K562 (cell line): ENCODE measurements around the gene SETD4. TPM values are rescaled to one million over a fixed set of nuclear protein-coding genes. Genes with fewer than 3 reads are reported as not detected.

Source experiments
- ATF7 ChIP-seq: fragments of 450-650 bp; IDR thresholded peaks from 2 replicates; pipeline ENCODE4 v1.7.1; 2014; ENCODE audit warnings: mild to moderate bottlenecking, moderate library complexity
- BRCA1 ChIP-seq, 2 experiments: fragments of 450-650 bp in 1 of 2; sonication (generic) in 1 of 2; formaldehyde crosslinking in 1 of 2; IDR thresholded peaks; 2 replicates each; pipeline versions ENCODE4 v1.5.0 to v1.6.1; 2017 to 2020; ENCODE audit warnings: mild to moderate bottlenecking in 1 of 2, missing genetic modification reagents in 1 of 2
- CBX5 ChIP-seq: IDR thresholded peaks from 2 replicates; pipeline ENCODE4 v1.6.1; 2014; ENCODE audit warnings: low read depth, borderline replicate concordance
- DEAF1 ChIP-seq: fragments of 450-650 bp; formaldehyde crosslinking; IDR thresholded peaks from 2 replicates; pipeline ENCODE4 v1.4.0; 2020; ENCODE audit warnings: mild to moderate bottlenecking, moderate library complexity
- ESRRA ChIP-seq: fragments of 450-650 bp; IDR thresholded peaks from 2 replicates; pipeline ENCODE4 v1.6.1; 2014; ENCODE audit warnings: low read depth, mild to moderate bottlenecking, moderate library complexity, borderline replicate concordance
- ETV5 ChIP-seq: sonication (generic); formaldehyde crosslinking; IDR thresholded peaks from 2 replicates; pipeline ENCODE4 v1.4.0; 2020; ENCODE audit warnings: low read depth, mild to moderate bottlenecking, missing genetic modification reagents
- FOXK1 ChIP-seq: sonication (generic); formaldehyde crosslinking; IDR thresholded peaks from 2 replicates; pipeline ENCODE4 v1.8.0; 2022; ENCODE audit warnings: missing genetic modification reagents, mild to moderate bottlenecking, borderline replicate concordance
- FOXM1 ChIP-seq, 2 experiments: fragments of 450-650 bp in 1 of 2; sonication (generic) in 1 of 2; formaldehyde crosslinking in 1 of 2; IDR thresholded peaks; 2 replicates each; pipeline versions ENCODE4 v1.6.1 to v1.9.0; 2017 to 2022; ENCODE audit warnings: low read depth in 2 of 2, mild to moderate bottlenecking in 2 of 2, missing genetic modification reagents in 1 of 2, moderate library complexity in 1 of 2
- HDAC3 ChIP-seq: fragments of 450-650 bp; IDR thresholded peaks from 2 replicates; pipeline ENCODE4 v1.6.1; 2018; ENCODE audit warnings: borderline replicate concordance, mild to moderate bottlenecking, moderate library complexity; ENCODE audit not compliant: partially characterized antibody
- MAFG ChIP-seq: fragments of 450-650 bp; conservative IDR thresholded peaks from 2 replicates; pipeline ENCODE4 v1.6.1; 2016; ENCODE audit warnings: missing genetic modification characterization, missing compliant biosample characterization
- MAX ChIP-seq: sonication (generic); formaldehyde crosslinking; IDR thresholded peaks from 2 replicates; pipeline ENCODE4 v1.9.0; 2022; ENCODE audit warnings: mild to moderate bottlenecking, missing genetic modification reagents
- NCOA1 ChIP-seq: fragments of 450-650 bp; IDR thresholded peaks from 2 replicates; pipeline ENCODE4 v1.6.1; 2016; ENCODE audit warnings: low read depth
- PRPF4 ChIP-seq: fragments of 200-400 bp; formaldehyde crosslinking; IDR thresholded peaks from one replicate; pipeline ENCODE4 v1.6.1; 2017; ENCODE audit warnings: low read length, low read depth, mild to moderate bottlenecking; ENCODE audit not compliant: insufficient read depth, poor library complexity, severe bottlenecking
- RBM39 ChIP-seq: fragments of 200-400 bp; formaldehyde crosslinking; optimal IDR thresholded peaks from 2 replicates; pipeline ENCODE3; 2018; ENCODE audit warnings: low read depth, low read length
- SAFB ChIP-seq: fragments of 200-400 bp; formaldehyde crosslinking; IDR thresholded peaks from 2 replicates; pipeline ENCODE4 v1.6.1; 2017; ENCODE audit warnings: low read depth, low read length, borderline replicate concordance
- SMAD4 ChIP-seq: fragments of 250-450 bp; sonication (Bioruptor Pico); conservative IDR thresholded peaks from 2 replicates; pipeline ENCODE4 v1.8.0; 2021; ENCODE audit warnings: inconsistent platforms, mild to moderate bottlenecking, moderate library complexity
- TFAM ChIP-seq: fragments of 250-450 bp; sonication (Bioruptor Pico); conservative IDR thresholded peaks from 2 replicates; pipeline ENCODE4 v1.5.0; 2021; ENCODE audit warnings: mild to moderate bottlenecking, moderate library complexity
- THAP12 ChIP-seq: fragments of 250-450 bp; sonication (Bioruptor Pico); IDR thresholded peaks from 2 replicates; pipeline ENCODE4 v1.9.0; 2021; ENCODE audit warnings: mild to moderate bottlenecking, inconsistent platforms
- THAP7 ChIP-seq: fragments of 250-450 bp; sonication (Bioruptor Pico); IDR thresholded peaks from 2 replicates; pipeline ENCODE4 v1.5.0; 2021
- ZC3H8 ChIP-seq: fragments of 450-650 bp; IDR thresholded peaks from 2 replicates; pipeline ENCODE4 v1.6.1; 2017
- ZKSCAN8 ChIP-seq: fragments of 200-800 bp; sonication (Bioruptor generic); IDR thresholded peaks from 2 replicates; pipeline ENCODE4 v1.6.1; 2016; ENCODE audit warnings: missing genetic modification characterization, missing compliant biosample characterization
- ZNF253 ChIP-seq: fragments of 250-450 bp; sonication (Bioruptor Pico); conservative IDR thresholded peaks from 2 replicates; pipeline ENCODE4 v1.6.1; 2021; ENCODE audit warnings: mild to moderate bottlenecking
- ZNF449 ChIP-seq: fragments of 250-450 bp; sonication (Bioruptor Pico); IDR thresholded peaks from 2 replicates; pipeline ENCODE4 v1.8.0; 2022; ENCODE audit warnings: moderate library complexity, mild to moderate bottlenecking, inconsistent platforms
- ZSCAN29 ChIP-seq: fragments of 450-650 bp; IDR thresholded peaks from 2 replicates; pipeline ENCODE4 v1.6.1; 2017
- polyA plus RNA-seq, 8 experiments: library from polyadenylated mRNA; depleted of rRNA in 4 of 8; stranded (reverse) in 5 of 8; unstranded in 3 of 8; fragments of >200 nt; fragmentation: Nextera tagmentation in 2 of 8; fragmentation: Illumina TruSeq in 1 of 8; extraction: Ambion mirVana in 2 of 8; extraction: Trizol in 1 of 8; gene quantifications; 2 replicates each; pipeline versions ENCODE4 v1.2.1 to v1.2.3, GENCODE V29; 2011 to 2014; ENCODE audit warnings: inconsistent platforms in 1 of 8, missing spikeins in 1 of 8
- total RNA-seq, 7 experiments: library from RNA; depleted of rRNA in 6 of 7; stranded (reverse); fragments of >200 nt in 6 of 7; fragmentation: Illumina TruSeq in 2 of 7; extraction: Trizol in 2 of 7; gene quantifications; 2 replicates each; pipeline versions ENCODE4 v1.2.1 to v1.2.3, GENCODE V29; 2011 to 2021; ENCODE audit warnings: low replicate concordance in 1 of 7

SETD4 gene
- total and polyA plus RNA-seq, 9 of the 15 experiments (the other 6 are each of a cell fraction or from before 2014, with no cell fraction given), result 16.1 to 51.3 (median 25.7) TPM

- no peak for TF ChIP-seq ZKSCAN8 (CRISPR knock-in tag)
- TF ChIP-seq ATF7, result no peak
- TF ChIP-seq TFAM (CRISPR knock-in tag), result no peak
- TF ChIP-seq RBM39, result no peak
- no peak for TF ChIP-seq SMAD4 (CRISPR knock-in tag)
- no peak for TF ChIP-seq ZNF253 (CRISPR knock-in tag)
- no peak; the same call in 1 of the 2 replicates for TF ChIP-seq CBX5
- no peak for TF ChIP-seq MAX
- TF ChIP-seq SAFB, result 0 out of 2 replicates have a peak, but pooled peaks have one; percentile 26
- no peak for TF ChIP-seq HDAC3
- TF ChIP-seq THAP7 (CRISPR knock-in tag), result no peak
- TF ChIP-seq ZNF449 (CRISPR knock-in tag), result no peak
- no peak for TF ChIP-seq PRPF4
- TF ChIP-seq ZSCAN29, result 0 out of 2 replicates have a peak, but pooled peaks have one; percentile 29
- TF ChIP-seq ETV5, result peak; percentile 40
- TF ChIP-seq MAFG (tag), result no peak
- TF ChIP-seq DEAF1 (CRISPR knock-in tag), result no peak
- no peak for TF ChIP-seq NCOA1
- TF ChIP-seq ZC3H8, result no peak
- TF ChIP-seq FOXM1 (IDR thresholded peaks at IDR 0.05; ENCODE audit: low read depth), result no peak
- TF ChIP-seq FOXM1 (CRISPR knock-in tag; IDR thresholded peaks at IDR 0.05; ENCODE audit: low read depth), result peak; percentile 82
- no peak for TF ChIP-seq BRCA1 (IDR thresholded peaks at IDR 0.05)
- no peak for TF ChIP-seq BRCA1 (CRISPR knock-in tag; IDR thresholded peaks at IDR 0.05)
- 0 out of 2 replicates have a peak, but pooled peaks have one; percentile 10 for TF ChIP-seq THAP12
- TF ChIP-seq ESRRA, result no peak
- peak; percentile 70; the same call in 1 of the 2 replicates for TF ChIP-seq FOXK1 (CRISPR knock-in tag)
Observed at GRCh38 chr21:36059823-36060158, 535 bp downstream of the SETD4 start (continued).
